Gastrocnemius medialis (tissue), 4 donors: ENCODE results near the gene KRT8. TPM values are rescaled to one million over a fixed set of nuclear protein-coding genes. Genes with fewer than 3 reads are reported as not detected.

ENCODE experiments used
- ATAC-seq, 2 donors: fragments of 150-250 bp; one replicate each; pipeline ENCODE4 v1.9.1; 2016
- DNase-seq, 2 donors: peaks; one replicate each; pipeline ENCODE4 v3.0.0-alpha.2; 2019
- H3K27ac ChIP-seq, 4 donors: fragments of 200-600 bp; sonication (generic); 1 replicate in 1 of 4; 2 replicates in 3 of 4; pipeline ENCODE4 v1.5.1; 2016 to 2018; ENCODE audit warnings: mild to moderate bottlenecking in 2 of 4, moderate library complexity in 1 of 4
- H3K27me3 ChIP-seq, 3 donors: fragments of 200-600 bp; sonication (generic) in 2 of 3; 1 replicate in 1 of 3; 2 replicates in 2 of 3; pipeline versions ENCODE4 v1.5.1 to v1.6.0; 2016 to 2019; ENCODE audit warnings: mild to moderate bottlenecking in 1 of 3, moderate library complexity in 1 of 3
- H3K36me3 ChIP-seq, 2 donors: fragments of 200-600 bp; sonication (generic) in 1 of 2; one replicate each; pipeline ENCODE4 v1.5.1; 2017 to 2018
- H3K4me1 ChIP-seq, 2 donors: fragments of 200-600 bp; sonication (generic) in 1 of 2; one replicate each; pipeline ENCODE4 v1.5.1; 2016 to 2017; ENCODE audit warnings: mild to moderate bottlenecking in 2 of 2
- H3K4me3 ChIP-seq, 4 donors: fragments of 200-600 bp; sonication (generic) in 3 of 4; 1 replicate in 1 of 4; 2 replicates in 3 of 4; pipeline ENCODE4 v1.5.1; 2016 to 2019; ENCODE audit warnings: mild to moderate bottlenecking in 2 of 4
- H3K9me3 ChIP-seq, 3 donors: fragments of 200-600 bp; sonication (generic) in 2 of 3; 1 replicate in 1 of 3; 2 replicates in 2 of 3; pipeline ENCODE4 v1.5.1; 2016 to 2019
- POLR2A ChIP-seq, 2 donors: fragments of 450-650 bp; IDR thresholded peaks; one replicate each; pipeline ENCODE4 v1.6.1; 2017; ENCODE audit warnings: antibody characterized with exemption in 2 of 2, mild to moderate bottlenecking in 2 of 2, moderate library complexity in 2 of 2
- in situ Hi-C, 4 donors: fragments of 200-750 bp; cut with MboI; loops; one replicate each; pipeline versions ENCODE4 v1.15.0 to v1.8.0; 2017; ENCODE audit warnings: low sequenced_read_pairs in 4 of 4
- intact Hi-C: fragments of 100-400 bp; cut with DNase I; formaldehyde crosslinking; loops from one replicate; pipeline ENCODE4 v1.15.1; 2023; ENCODE audit warnings: low total_unique reads
- total RNA-seq, 4 donors: library from RNA; depleted of rRNA; stranded (reverse); fragments of >200 nt; gene quantifications; one replicate each; pipeline versions ENCODE4 v1.1.0 to v1.2.3, GENCODE V29; 2016
- TF ChIP-seq, protein P1 (sequence below), 5 experiments: fragments of 450-650 bp in 3 of 5; fragments of 200-600 bp in 2 of 5; sonication (generic) in 2 of 5; IDR thresholded peaks in 4 of 5; conservative IDR thresholded peaks in 1 of 5; 1 replicate in 4 of 5; 2 replicates in 1 of 5; pipeline ENCODE4 v1.5.1; 2016 to 2019; ENCODE audit warnings: antibody characterized with exemption in 5 of 5, mild to moderate bottlenecking in 3 of 5, moderate library complexity in 3 of 5

Gene KRT8
- total RNA-seq, 4 donors from 2014 or later = 1.4 to 7.0 (median 3.1) TPM; not detected in 1

DNA sequence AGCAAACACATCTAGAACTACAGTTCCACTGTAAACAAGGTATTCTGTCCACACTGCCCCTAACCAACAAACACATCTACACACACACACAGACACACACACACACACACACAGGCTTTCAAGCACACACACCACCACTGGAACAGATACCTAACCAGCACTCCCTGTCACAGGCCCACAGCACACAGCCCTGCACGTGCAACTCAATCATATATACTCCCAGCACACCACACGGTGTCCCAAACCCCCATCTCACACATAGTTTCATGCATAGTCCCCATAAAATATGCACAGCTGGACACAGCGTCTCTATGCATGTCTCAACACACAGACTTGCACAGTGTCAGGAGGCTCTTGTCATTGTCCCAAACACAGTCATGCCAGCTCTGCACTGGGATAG is 27.6 kb downstream of the KRT8 start:
- TF ChIP-seq, protein P1, sequence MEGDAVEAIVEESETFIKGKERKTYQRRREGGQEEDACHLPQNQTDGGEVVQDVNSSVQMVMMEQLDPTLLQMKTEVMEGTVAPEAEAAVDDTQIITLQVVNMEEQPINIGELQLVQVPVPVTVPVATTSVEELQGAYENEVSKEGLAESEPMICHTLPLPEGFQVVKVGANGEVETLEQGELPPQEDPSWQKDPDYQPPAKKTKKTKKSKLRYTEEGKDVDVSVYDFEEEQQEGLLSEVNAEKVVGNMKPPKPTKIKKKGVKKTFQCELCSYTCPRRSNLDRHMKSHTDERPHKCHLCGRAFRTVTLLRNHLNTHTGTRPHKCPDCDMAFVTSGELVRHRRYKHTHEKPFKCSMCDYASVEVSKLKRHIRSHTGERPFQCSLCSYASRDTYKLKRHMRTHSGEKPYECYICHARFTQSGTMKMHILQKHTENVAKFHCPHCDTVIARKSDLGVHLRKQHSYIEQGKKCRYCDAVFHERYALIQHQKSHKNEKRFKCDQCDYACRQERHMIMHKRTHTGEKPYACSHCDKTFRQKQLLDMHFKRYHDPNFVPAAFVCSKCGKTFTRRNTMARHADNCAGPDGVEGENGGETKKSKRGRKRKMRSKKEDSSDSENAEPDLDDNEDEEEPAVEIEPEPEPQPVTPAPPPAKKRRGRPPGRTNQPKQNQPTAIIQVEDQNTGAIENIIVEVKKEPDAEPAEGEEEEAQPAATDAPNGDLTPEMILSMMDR (IDR thresholded peaks at IDR 0.05 in 4 of 5, conservative IDR thresholded peaks at IDR 0.05 in 1 of 5) = no peak
- no peak for TF ChIP-seq POLR2A (IDR thresholded peaks at IDR 0.05)
- DNase-seq = no peak

DNA sequence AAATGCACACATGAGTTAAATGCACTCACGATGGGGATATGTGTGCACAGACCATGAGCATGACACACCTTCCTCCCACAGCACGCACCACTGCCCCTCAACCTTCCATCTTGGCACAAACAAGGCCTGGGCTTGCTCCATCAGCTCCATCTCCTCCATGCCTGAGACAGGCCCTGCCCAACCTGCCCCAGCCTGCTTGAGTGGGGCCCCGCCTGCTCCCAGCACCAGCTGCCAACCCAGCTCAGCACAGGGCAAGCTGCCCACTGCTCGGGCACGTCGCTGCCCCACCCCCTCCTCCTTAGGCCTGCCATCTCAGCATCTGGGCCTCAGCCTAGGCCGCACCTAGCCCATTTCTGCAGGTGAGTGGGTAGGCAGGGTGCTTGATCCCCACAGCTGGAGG is 28.5 kb downstream of the KRT8 start:
- Histone ChIP-seq H3K9me3 (no peaks in the 10 kb centered on the region), H3K27ac (no peak overlapping the region), H3K4me3 (no peak overlapping the region), H3K4me1 (peaks cover 5 to 17% of the 10 kb centered on the region in 2 donors), H3K27me3 (peaks cover 0 to 4% (median 3%) of the 10 kb centered on the region in 3 donors), H3K36me3 (no peaks in the 10 kb centered on the region)
- DNase-seq (no peak), ATAC-seq (no peak)
- intact Hi-C loops (loop anchor here (5.0 kb wide), 1 partner anchor 294 kb away; no protein-coding TSS in a partner anchor), in situ Hi-C loops (loop anchor here in 3 of 4 donors (5.0 to 25.0 kb wide), 3 partner anchors 236 to 719 kb away; partner anchors contain the start of gene SOAT2 (in 1 of the 3))
- TF ChIP-seq POLR2A (IDR thresholded peaks at IDR 0.05) = no peak
- TF ChIP-seq, protein P1 (IDR thresholded peaks at IDR 0.05 in 4 of 5, conservative IDR thresholded peaks at IDR 0.05 in 1 of 5) = no peak

More for the DNA sequence above, 27.6 kb downstream of the KRT8 start:
- ATAC-seq = no peak
- Histone ChIP-seq H3K27me3 (peaks cover 0 to 4% (median 3%) of the 10 kb centered on the region in 3 donors), H3K36me3 (no peaks in the 10 kb centered on the region), H3K27ac (no peak overlapping the region), H3K9me3 (no peaks in the 10 kb centered on the region), H3K4me3 (no peak overlapping the region), H3K4me1 (peaks cover 5 to 14% of the 10 kb centered on the region in 2 donors)
- in situ Hi-C loops = loop anchor here in 3 of 4 donors (5.0 to 25.0 kb wide), 3 partner anchors 235 to 720 kb away; partner anchors contain the start of gene SOAT2 (in 1 of the 3)
- intact Hi-C loops = loop anchor here (5.0 kb wide), 1 partner anchor 295 kb away; no protein-coding TSS in a partner anchor

DNA sequence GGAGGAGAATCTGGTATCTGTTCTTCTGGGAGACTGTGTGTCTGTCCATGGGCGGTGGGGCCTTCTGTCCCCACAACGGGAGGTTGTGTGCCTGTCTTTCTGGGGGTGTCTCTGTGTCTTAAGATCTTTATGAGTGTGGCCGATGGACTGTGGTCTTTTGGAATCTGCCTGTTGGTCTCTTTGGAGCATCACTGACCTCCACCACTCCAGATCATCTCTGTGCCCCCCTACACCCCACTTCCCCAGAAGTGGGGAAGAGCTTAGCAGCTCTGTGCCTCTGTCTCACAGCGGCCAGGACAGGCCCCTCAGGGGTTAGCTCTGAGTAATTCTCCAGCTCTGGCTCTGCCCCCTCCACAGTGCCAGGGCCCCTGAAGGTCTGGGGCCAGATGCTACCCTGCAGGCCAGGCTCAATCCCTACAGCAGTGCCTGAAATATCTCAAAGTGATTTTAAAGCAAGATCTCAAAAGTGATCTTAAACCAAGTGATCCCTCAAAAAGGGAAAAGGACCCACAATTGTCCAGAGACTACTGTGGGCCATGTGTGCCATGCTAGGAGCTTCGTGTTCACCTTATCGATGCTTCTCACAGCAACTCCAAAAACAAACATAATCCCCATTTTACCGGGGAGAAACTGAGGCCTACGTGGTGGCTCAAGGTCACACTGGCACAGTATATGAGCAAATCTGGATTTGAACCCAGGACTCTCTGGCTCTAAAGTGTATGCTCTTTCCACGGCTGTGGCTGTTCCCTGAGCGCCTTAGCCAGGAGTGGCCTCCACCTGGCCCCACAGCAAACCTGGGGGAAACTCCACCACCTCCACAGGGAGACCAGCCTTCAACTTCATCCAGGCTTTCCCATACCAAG is 30.1 kb downstream of the KRT8 start:
- DNase-seq (no peak), ATAC-seq (no peak)
- peak overlapping the region; percentile 43 to 53 (median 50) for H3K4me3 ChIP-seq
- in situ Hi-C loops = loop anchor here in 3 of 4 donors (5.0 to 25.0 kb wide), 3 partner anchors 237 to 718 kb away; partner anchors contain the start of gene SOAT2 (in 1 of the 3)
- H3K27ac ChIP-seq = peak overlapping the region; percentile 4 to 49 (median 37)
- H3K9me3 ChIP-seq = no peaks in the 10 kb centered on the region
- no peaks in the 10 kb centered on the region for H3K27me3 ChIP-seq
- intact Hi-C loops = loop anchor here (5.0 kb wide), 1 partner anchor 293 kb away; no protein-coding TSS in a partner anchor
- no peaks in the 10 kb centered on the region for H3K36me3 ChIP-seq
- H3K4me1 ChIP-seq = peaks cover 5 to 15% of the 10 kb centered on the region in 2 donors
- TF ChIP-seq, protein P1 (IDR thresholded peaks at IDR 0.05 in 4 of 5, conservative IDR thresholded peaks at IDR 0.05 in 1 of 5) = no peak
- no peak for TF ChIP-seq POLR2A (IDR thresholded peaks at IDR 0.05)

DNA sequence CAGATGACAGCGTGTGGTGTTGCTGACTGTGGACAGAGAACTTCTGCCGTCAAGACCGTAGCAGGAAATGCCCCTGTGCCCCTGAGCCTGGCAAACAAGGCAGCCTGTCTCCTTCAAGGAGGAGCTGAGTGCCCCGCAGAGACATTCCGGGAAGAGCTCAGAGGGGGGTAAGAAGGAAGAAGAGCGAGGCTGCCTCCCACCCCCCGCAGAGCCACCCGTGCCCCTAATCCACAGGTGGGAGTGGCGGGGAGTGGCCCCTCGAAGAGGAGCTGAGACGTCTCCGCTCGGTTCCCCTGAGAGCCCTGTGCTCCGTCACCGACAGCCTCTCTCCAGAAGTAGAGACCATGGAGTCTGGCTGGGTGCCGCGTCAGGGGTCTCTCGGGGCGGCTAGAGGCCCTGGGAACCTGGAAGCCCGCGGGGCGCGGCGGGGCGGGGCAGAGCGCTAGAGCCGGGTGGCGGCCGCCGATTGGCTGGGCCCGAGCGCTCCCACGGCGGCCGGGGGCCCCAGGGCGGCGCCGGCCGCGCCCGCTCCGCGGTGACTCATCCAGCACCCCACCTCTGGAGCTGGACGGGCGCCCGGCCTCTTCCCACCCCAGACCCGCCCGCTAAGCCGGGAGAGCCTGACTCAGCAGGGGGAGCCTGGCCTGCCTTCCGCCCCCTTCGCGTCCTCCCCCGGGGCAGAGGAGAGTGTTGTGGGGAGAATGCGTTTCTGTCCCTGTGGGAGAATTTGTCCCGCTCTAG is 30.9 kb downstream of the KRT8 start:
- Histone ChIP-seq H3K9me3 (no peaks in the 10 kb centered on the region), H3K4me3 (peak overlapping the region; percentile 43 to 53 (median 50)), H3K27ac (peak overlapping the region; percentile 42 to 62 (median 46)), H3K36me3 (no peaks in the 10 kb centered on the region), H3K4me1 (peaks cover 5 to 9% of the 10 kb centered on the region in 2 donors), H3K27me3 (no peaks in the 10 kb centered on the region)
- TF ChIP-seq POLR2A (IDR thresholded peaks at IDR 0.05) = no peak
- TF ChIP-seq, protein P1 (IDR thresholded peaks at IDR 0.05 in 4 of 5, conservative IDR thresholded peaks at IDR 0.05 in 1 of 5) = no peak
- in situ Hi-C loops = no loop called here
- DNase-seq = peak; percentile 35 to 55
- peak; percentile 54 to 65 for ATAC-seq
- intact Hi-C loops = no loop called here
